Spinal cord (tissue), 10 donors: ENCODE measurements around the gene UTF1. TPM values are rescaled to one million over a fixed set of nuclear protein-coding genes. Genes with fewer than 3 reads are reported as not detected.

Experiments
- DNase-seq, 6 donors: peaks; one replicate each; pipeline versions ENCODE4 v3.0.0 to v3.0.0-alpha.2; 2013 to 2015; ENCODE audit warnings: low spot score in 6 of 6, low read depth in 4 of 6
- H3K27ac ChIP-seq: one replicate; pipeline ENCODE4 v1.5.1; 2013; ENCODE audit warnings: low read depth, low read length, control low read depth
- H3K27me3 ChIP-seq: one replicate; pipeline ENCODE4 v1.6.1; 2013; ENCODE audit warnings: low read length; ENCODE audit not compliant: control insufficient read depth, insufficient read depth
- H3K36me3 ChIP-seq: one replicate; pipeline ENCODE4 v1.6.1; 2013; ENCODE audit warnings: low read length; ENCODE audit not compliant: control insufficient read depth, insufficient read depth
- H3K4me1 ChIP-seq: one replicate; pipeline ENCODE4 v1.6.1; 2013; ENCODE audit warnings: low read length; ENCODE audit not compliant: control insufficient read depth, insufficient read depth
- H3K4me3 ChIP-seq: one replicate; pipeline ENCODE4 v1.5.1; 2013; ENCODE audit warnings: low read depth, low read length, control low read depth
- H3K9me3 ChIP-seq: one replicate; pipeline ENCODE4 v1.6.1; 2013; ENCODE audit warnings: low read length; ENCODE audit not compliant: control insufficient read depth, insufficient read depth
- WGBS: methylation state at CpG from one replicate; pipeline ENCODE4 v1.1.5; 2013; ENCODE audit warnings: missing lambda C conversion rate; ENCODE audit not compliant: insufficient coverage; 5-methylcytosine and 5-hydroxymethylcytosine counted together
- polyA plus RNA-seq, 2 donors: library from polyadenylated mRNA; unstranded; fragments of 120-200 nt; gene quantifications; one replicate each; pipeline ENCODE4 v1.2.1, GENCODE V29; 2013; ENCODE audit not compliant: insufficient read length in 2 of 2
- total RNA-seq, 2 donors: library from RNA; depleted of rRNA in 1 of 2; stranded (reverse); fragments of 120-200 nt in 1 of 2; fragments of >200 nt in 1 of 2; gene quantifications; one replicate each; pipeline versions ENCODE4 v1.2.3 to v1.2.4, GENCODE V29; 2013 to 2014
- donor health status: healthy.

UTF1 gene
- total and polyA plus RNA-seq, 4 donors, result not detected

DNA sequence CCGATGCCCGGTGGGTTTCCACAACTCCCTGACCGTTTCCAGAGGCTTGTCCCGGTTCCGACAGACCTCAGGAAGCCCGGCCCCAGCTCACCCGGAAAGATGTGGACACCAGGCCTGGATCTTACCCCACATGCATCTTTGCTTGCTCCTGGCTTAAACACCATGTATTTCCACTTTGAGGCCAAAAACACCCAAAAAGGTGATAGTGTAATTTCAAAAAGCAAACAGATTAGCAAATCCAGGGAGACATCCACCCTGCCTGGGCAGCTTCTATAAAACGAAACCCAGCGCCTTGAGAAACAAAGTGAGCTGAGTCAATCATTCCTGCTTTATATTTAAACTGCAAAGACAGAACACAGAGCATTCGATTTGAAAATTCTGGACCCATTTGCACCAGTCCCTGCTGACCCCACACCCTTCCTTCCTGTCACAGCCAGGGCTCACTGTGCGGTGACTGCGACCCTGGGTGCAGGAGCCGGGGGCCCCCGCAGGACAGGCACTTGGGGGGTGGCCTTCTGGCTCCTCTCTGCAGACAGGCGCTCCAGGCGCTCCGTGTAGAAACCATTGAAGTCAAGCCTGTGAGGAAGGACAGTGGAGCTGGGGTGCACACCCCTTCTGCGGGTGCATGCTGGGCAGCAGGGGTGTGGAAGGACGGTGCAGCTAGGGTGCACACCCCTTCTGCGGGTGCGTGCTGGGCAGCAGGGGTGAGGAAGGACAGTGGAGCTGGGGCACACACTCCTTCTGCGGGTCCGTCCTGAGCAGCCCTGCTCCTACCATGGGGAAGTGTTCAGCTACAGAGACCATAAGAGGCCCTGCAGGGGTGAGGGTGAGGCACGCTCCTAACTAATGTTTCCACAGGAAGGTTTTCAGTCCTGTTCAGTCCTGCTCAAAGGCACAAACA, 49.6 kb downstream of the UTF1 start:
- Histone ChIP-seq H3K27ac (no peak overlapping the region), H3K4me1 (peaks cover 9% of the 10 kb centered on the region), H3K4me3 (no peak overlapping the region), H3K27me3 (peaks cover 23% of the 10 kb centered on the region), H3K9me3 (no peaks in the 10 kb centered on the region), H3K36me3 (peaks cover 77% of the 10 kb centered on the region)
- no peak for DNase-seq
- WGBS, result 88% methylated on average over 20 of the region's 24 CpGs

DNA sequence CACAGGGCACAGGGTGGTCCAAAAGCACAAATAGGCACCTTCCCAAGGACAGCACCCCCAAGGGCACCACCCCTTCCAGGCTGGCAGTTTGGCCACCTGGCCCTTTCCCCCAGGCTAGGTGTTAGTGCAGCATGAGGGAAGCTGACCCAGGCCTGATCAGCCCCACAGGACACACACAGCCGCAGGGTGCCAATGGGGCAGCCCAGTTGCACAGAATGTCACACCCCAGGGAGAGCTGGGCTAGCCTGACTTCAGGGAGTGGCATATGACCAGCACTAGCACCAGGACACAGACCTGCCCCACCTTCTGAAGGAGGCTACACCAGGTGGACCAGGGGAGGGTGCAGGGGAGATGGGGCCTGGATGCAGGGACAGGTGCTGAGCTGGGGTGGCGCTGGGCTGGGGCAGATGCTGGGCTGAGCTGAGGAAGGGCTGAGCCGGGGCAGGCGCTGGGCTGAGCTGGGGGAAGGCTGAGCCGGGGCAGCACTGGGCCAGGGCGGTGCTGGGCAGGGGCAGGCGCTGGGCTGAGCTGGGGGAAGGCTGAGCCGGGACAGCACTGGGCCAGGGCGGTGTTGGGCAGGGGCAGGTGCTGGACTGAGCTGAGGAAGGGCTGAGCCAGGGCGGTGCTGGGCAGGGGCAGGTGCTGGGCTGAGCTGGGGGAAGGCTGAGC, 50.5 kb downstream of the UTF1 start:
- Histone ChIP-seq H3K27me3 (peaks cover 19% of the 10 kb centered on the region), H3K9me3 (no peaks in the 10 kb centered on the region), H3K36me3 (peaks cover 85% of the 10 kb centered on the region), H3K4me1 (peaks cover 9% of the 10 kb centered on the region), H3K4me3 (no peak overlapping the region), H3K27ac (no peak overlapping the region)
- no peak for DNase-seq
- WGBS, result 92% methylated on average over 10 of the region's 10 CpGs

DNA sequence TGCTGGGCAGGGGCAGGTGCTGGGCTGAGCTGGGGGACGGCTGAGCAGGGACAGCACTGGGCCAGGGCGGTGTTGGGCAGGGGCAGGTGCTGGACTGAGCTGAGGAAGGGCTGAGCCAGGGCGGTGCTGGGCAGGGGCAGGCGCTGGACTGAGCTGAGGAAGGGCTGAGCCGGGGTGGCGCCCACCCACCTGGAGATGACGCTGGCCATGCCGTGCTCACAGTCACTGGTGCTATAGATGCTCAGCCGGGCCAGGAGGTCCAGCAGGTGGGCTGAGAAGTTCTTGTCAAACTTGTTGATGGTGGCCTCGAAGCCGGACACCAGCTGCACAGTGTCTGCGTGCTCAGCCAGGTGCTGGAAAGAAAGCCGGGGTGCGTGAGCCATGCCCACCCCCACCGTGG, 51.1 kb downstream of the UTF1 start:
- 97% methylated on average over 13 of the region's 15 CpGs for WGBS
- H3K27ac ChIP-seq, result no peak overlapping the region
- H3K4me3 ChIP-seq, result no peak overlapping the region
- H3K9me3 ChIP-seq, result no peaks in the 10 kb centered on the region
- no peak for DNase-seq
- peaks cover 9% of the 10 kb centered on the region for H3K4me1 ChIP-seq
- peaks cover 14% of the 10 kb centered on the region for H3K27me3 ChIP-seq
- H3K36me3 ChIP-seq, result peaks cover 90% of the 10 kb centered on the region

Other genes with a start within 250 kb of the UTF1 start
- 1 to 10 TPM; 3.4 to 5.5 TPM for gene ADGRA1, start 142.3 kb upstream of the UTF1 start, total RNA-seq
- 10 to 100 TPM; 26.6 to 31.1 TPM for gene ADGRA1, start 142.3 kb upstream of the UTF1 start, polyA plus RNA-seq
- 10 to 100 TPM in 1 of 2 donors, 1 to 10 TPM in 1; 8.3 to 14.3 TPM for gene KNDC1, start 70.0 kb upstream of the UTF1 start, total RNA-seq
- 10 to 100 TPM; 32.8 to 35.8 TPM for gene KNDC1, start 70.0 kb upstream of the UTF1 start, polyA plus RNA-seq
- gene VENTX, start 7.6 kb downstream of the UTF1 start, total RNA-seq, result under 1 TPM in 1 of 2 donors, not detected in 1; 0.06 TPM
- under 1 TPM; 0.14 to 0.24 TPM for gene VENTX, start 7.6 kb downstream of the UTF1 start, polyA plus RNA-seq
- gene ADAM8, start 46.7 kb downstream of the UTF1 start, total RNA-seq, result 1 to 10 TPM; 1.7 to 3.9 TPM
- gene ADAM8, start 46.7 kb downstream of the UTF1 start, polyA plus RNA-seq, result 1 to 10 TPM; 3.1 to 4.9 TPM
- 10 to 100 TPM; 35.0 to 45.9 TPM for gene TUBGCP2, start 78.7 kb downstream of the UTF1 start, total RNA-seq
- 10 to 100 TPM; 70.4 to 81.4 TPM for gene TUBGCP2, start 78.7 kb downstream of the UTF1 start, polyA plus RNA-seq
- 10 to 100 TPM in 1 of 2 donors, 1 to 10 TPM in 1; 9.4 to 21.5 TPM for gene ZNF511, start 78.7 kb downstream of the UTF1 start, total RNA-seq
- gene ZNF511, start 78.7 kb downstream of the UTF1 start, polyA plus RNA-seq, result 10 to 100 TPM; 22.6 to 25.8 TPM
- 10 to 100 TPM; 15.9 to 24.9 TPM for gene CALY, start 106.7 kb downstream of the UTF1 start, total RNA-seq
- 100 to 1,000 TPM; 230 to 251 TPM for gene CALY, start 106.7 kb downstream of the UTF1 start, polyA plus RNA-seq
- 10 to 100 TPM in 1 of 2 donors, not detected in 1; 16.5 TPM for gene PRAP1, start 117.2 kb downstream of the UTF1 start, total RNA-seq
- gene PRAP1, start 117.2 kb downstream of the UTF1 start, polyA plus RNA-seq, result under 1 TPM; 0.44 to 0.57 TPM
- 10 to 100 TPM in 1 of 2 donors, 1 to 10 TPM in 1; 3.4 to 22.6 TPM for gene FUOM, start 127.8 kb downstream of the UTF1 start, total RNA-seq
- gene FUOM, start 127.8 kb downstream of the UTF1 start, polyA plus RNA-seq, result 1 to 10 TPM; 7.8 to 7.9 TPM
- 10 to 100 TPM; 52.1 to 94.0 TPM for gene ECHS1, start 143.1 kb downstream of the UTF1 start, total RNA-seq
- gene ECHS1, start 143.1 kb downstream of the UTF1 start, polyA plus RNA-seq, result 100 to 1,000 TPM; 107 to 115 TPM
- 1 to 10 TPM; 6.4 to 8.1 TPM for gene PAOX, start 149.0 kb downstream of the UTF1 start, total RNA-seq
- gene PAOX, start 149.0 kb downstream of the UTF1 start, polyA plus RNA-seq, result 10 to 100 TPM; 11.5 to 13.4 TPM
- 10 to 100 TPM; 23.4 to 35.1 TPM for gene MTG1, start 163.9 kb downstream of the UTF1 start, total RNA-seq
- gene MTG1, start 163.9 kb downstream of the UTF1 start, polyA plus RNA-seq, result 10 to 100 TPM; 50.4 to 91.2 TPM
- gene SPRN, start 194.4 kb downstream of the UTF1 start, total RNA-seq, result 1 to 10 TPM; 4.8 to 6.1 TPM
- 10 to 100 TPM; 38.9 to 42.5 TPM for gene SPRN, start 194.4 kb downstream of the UTF1 start, polyA plus RNA-seq
- 1 to 10 TPM; 1.7 to 2.9 TPM for gene SCART1, start 223.7 kb downstream of the UTF1 start, total RNA-seq
- gene SCART1, start 223.7 kb downstream of the UTF1 start, polyA plus RNA-seq, result 1 to 10 TPM; 1.9 to 2.7 TPM